Loucy (cell line): ENCODE results near the gene KRTAP9-9.
"Not testable (repeated sequence)": the region's sequence is repeated elsewhere in the genome, so short reads cannot be mapped to it uniquely, and the experiment has no call there.

Source experiments
- H2AFZ ChIP-seq: fragments of 200-600 bp; sonication (generic); 2 replicates; pipeline ENCODE4 v1.6.0; 2016; ENCODE audit warnings: antibody characterized with exemption, mild to moderate bottlenecking, low read length, moderate library complexity
- H3F3A ChIP-seq: fragments of 200-600 bp; 2 replicates; pipeline ENCODE4 v1.6.0; 2016; ENCODE audit warnings: antibody characterized with exemption, low read depth, mild to moderate bottlenecking
- H3K27me3 ChIP-seq: fragments of 200-600 bp; sonication (generic); 2 replicates; pipeline ENCODE4 v1.6.1; 2014; ENCODE audit warnings: low read length, mild to moderate bottlenecking; ENCODE audit not compliant: insufficient read depth, poor library complexity, severe bottlenecking
- H3K36me3 ChIP-seq: fragments of 200-600 bp; sonication (generic); 2 replicates; pipeline ENCODE4 v1.6.1; 2016; ENCODE audit warnings: low read length; ENCODE audit not compliant: insufficient read depth
- H3K4me1 ChIP-seq: fragments of 200-600 bp; sonication (generic); 2 replicates; pipeline ENCODE4 v1.5.1; 2014; ENCODE audit warnings: low read length, mild to moderate bottlenecking; ENCODE audit not compliant: insufficient read depth, poor library complexity, severe bottlenecking
- H3K4me2 ChIP-seq: fragments of 200-600 bp; sonication (generic); 2 replicates; pipeline ENCODE4 v1.6.0; 2014; ENCODE audit warnings: antibody characterized with exemption, low read length, low read depth, mild to moderate bottlenecking; ENCODE audit not compliant: poor library complexity, severe bottlenecking
- H3K4me3 ChIP-seq: fragments of 200-600 bp; sonication (generic); 2 replicates; pipeline ENCODE4 v1.5.1; 2014; ENCODE audit warnings: low read length, mild to moderate bottlenecking, mixed read lengths; ENCODE audit not compliant: poor library complexity, severe bottlenecking
- H3K79me2 ChIP-seq: fragments of 200-600 bp; sonication (generic); 2 replicates; pipeline ENCODE4 v1.6.1; 2014; ENCODE audit warnings: low read length; ENCODE audit not compliant: insufficient read depth
- H3K9ac ChIP-seq: fragments of 200-600 bp; sonication (generic); 2 replicates; pipeline ENCODE4 v1.6.0; 2014; ENCODE audit warnings: mild to moderate bottlenecking, low read depth, low read length, moderate library complexity; ENCODE audit not compliant: poor library complexity, severe bottlenecking
- H3K9me2 ChIP-seq: fragments of 200-600 bp; sonication (generic); replicated peaks from 2 replicates; pipeline ENCODE4 v1.6.1; 2016; ENCODE audit warnings: low read depth, low read length, mixed read lengths
- H3K9me3 ChIP-seq: fragments of 200-600 bp; sonication (generic); 2 replicates; pipeline ENCODE4 v1.6.1; 2014; ENCODE audit warnings: mild to moderate bottlenecking, antibody characterized with exemption, low read length, low read depth; ENCODE audit not compliant: insufficient read depth
- H4K20me1 ChIP-seq: fragments of 200-600 bp; sonication (generic); 2 replicates; pipeline ENCODE4 v1.6.0; 2014; ENCODE audit warnings: antibody characterized with exemption, low read length, mild to moderate bottlenecking; ENCODE audit not compliant: insufficient read depth, poor library complexity, severe bottlenecking
- CTCF ChIP-seq: fragments of 200-600 bp; sonication (generic); conservative IDR thresholded peaks from 2 replicates; pipeline ENCODE4 v1.5.1; 2014; ENCODE audit warnings: mild to moderate bottlenecking, antibody characterized with exemption, low read length
- EZH2phosphoT487 ChIP-seq: fragments of 200-600 bp; IDR thresholded peaks from 2 replicates; pipeline ENCODE4 v1.6.1; 2018; ENCODE audit warnings: antibody characterized with exemption, mild to moderate bottlenecking, moderate library complexity, borderline replicate concordance

Gene KRTAP9-9

GRCh38 chr17:41215681-41216080, 39.5 kb upstream of the KRTAP9-9 start:
- TF ChIP-seq EZH2phosphoT487 = no peak
- TF ChIP-seq CTCF = no peak
- no peak overlapping the region for H3K4me3 ChIP-seq
- H3K27me3 ChIP-seq = no peaks in the 10 kb centered on the region
- H2AFZ ChIP-seq = no peak overlapping the region
- no peaks in the 10 kb centered on the region for H3K9me3 ChIP-seq
- H3K79me2 ChIP-seq = no peaks in the 10 kb centered on the region
- no peaks in the 10 kb centered on the region for H4K20me1 ChIP-seq
- no peak overlapping the region for H3K4me2 ChIP-seq
- H3K9ac ChIP-seq = no peak overlapping the region
- no peaks in the 10 kb centered on the region for H3K36me3 ChIP-seq
- H3F3A ChIP-seq = no peaks in the 10 kb centered on the region
- no peaks in the 10 kb centered on the region for H3K9me2 ChIP-seq
- H3K4me1 ChIP-seq = no peaks in the 10 kb centered on the region

GRCh38 chr17:41223821-41224220, 31.4 kb upstream of the KRTAP9-9 start:
- no peak overlapping the region for H3K9ac ChIP-seq
- no peaks in the 10 kb centered on the region for H3K9me3 ChIP-seq
- no peaks in the 10 kb centered on the region for H3K4me1 ChIP-seq
- no peak overlapping the region for H3K4me3 ChIP-seq
- no peak for TF ChIP-seq EZH2phosphoT487
- TF ChIP-seq CTCF = no peak
- no peaks in the 10 kb centered on the region for H3F3A ChIP-seq
- no peak overlapping the region for H3K4me2 ChIP-seq
- no peak overlapping the region for H2AFZ ChIP-seq
- no peaks in the 10 kb centered on the region for H3K27me3 ChIP-seq
- no peaks in the 10 kb centered on the region for H3K79me2 ChIP-seq
- no peaks in the 10 kb centered on the region for H3K9me2 ChIP-seq
- H4K20me1 ChIP-seq = no peaks in the 10 kb centered on the region
- no peaks in the 10 kb centered on the region for H3K36me3 ChIP-seq

DNA sequence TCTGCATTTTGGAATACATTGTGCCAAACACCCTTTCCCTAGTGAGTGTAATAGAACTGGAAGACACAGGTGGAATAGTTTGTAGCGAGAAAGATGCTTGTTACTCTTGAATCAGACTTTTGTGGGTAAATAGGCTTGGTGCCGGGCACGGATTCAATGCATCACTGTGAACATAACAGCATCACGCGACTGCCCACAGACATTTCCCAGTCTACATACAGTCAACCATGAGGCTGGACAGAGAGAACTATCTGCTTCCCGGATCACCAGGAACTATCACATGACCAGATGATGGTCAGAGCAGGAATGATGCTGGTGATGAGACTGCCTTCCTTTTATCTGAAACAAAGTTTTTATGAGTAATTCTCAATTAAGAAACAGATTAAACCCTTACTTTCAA, 29.1 kb upstream of the KRTAP9-9 start:
- H3K4me2 ChIP-seq = no peak overlapping the region
- no peak overlapping the region for H3K9ac ChIP-seq
- H4K20me1 ChIP-seq = no peaks in the 10 kb centered on the region
- H3K79me2 ChIP-seq = no peaks in the 10 kb centered on the region
- H3K9me2 ChIP-seq = no peaks in the 10 kb centered on the region
- H3K9me3 ChIP-seq = no peaks in the 10 kb centered on the region
- TF ChIP-seq CTCF (no peak), EZH2phosphoT487 (no peak)
- no peaks in the 10 kb centered on the region for H3K4me1 ChIP-seq
- H3F3A ChIP-seq = no peaks in the 10 kb centered on the region
- no peak overlapping the region for H3K4me3 ChIP-seq
- H3K27me3 ChIP-seq = no peaks in the 10 kb centered on the region
- H2AFZ ChIP-seq = no peak overlapping the region
- H3K36me3 ChIP-seq = no peaks in the 10 kb centered on the region

- H4K20me1 ChIP-seq, H3K4me2 ChIP-seq, H3K9me2 ChIP-seq, H2AFZ ChIP-seq, H3F3A ChIP-seq, H3K79me2 ChIP-seq, H3K4me1 ChIP-seq, H3K4me3 ChIP-seq, H3K27me3 ChIP-seq, H3K9me3 ChIP-seq, H3K36me3 ChIP-seq, H3K9ac ChIP-seq: not testable (repeated sequence)
These were observed 28.5 kb upstream of the KRTAP9-9 start, which contains the start of gene KRTAP9-2 for GRCh38 chr17:41226598-41227095. TSS of gene KRTAP9-2 (plus strand) at chr17:41226648. CDS start at chr17:41226655, 7 bp downstream.
